H9 (cell line): ENCODE measurements around the gene ADAMTS18. TPM values are rescaled to one million over a fixed set of nuclear protein-coding genes. Genes with fewer than 3 reads are reported as not detected.
A peak's percentile ranks its signal among the peaks of the same experiment; 100 is the strongest.

ENCODE experiments used
- DNase-seq: peaks from one replicate; pipeline ENCODE4 v3.0.0-alpha.2; 2017
- H2AFZ ChIP-seq: one replicate; pipeline ENCODE4 v1.6.1; 2013; ENCODE audit warnings: mild to moderate bottlenecking, low read length, control low read depth, moderate library complexity
- H2AK5ac ChIP-seq: 2 replicates; pipeline ENCODE4 v1.6.1; 2013; ENCODE audit warnings: low read length, control low read depth, mixed read lengths; ENCODE audit not compliant: insufficient read length
- H2BK120ac ChIP-seq: one replicate; pipeline ENCODE4 v1.6.1; 2013; ENCODE audit warnings: low read depth, mild to moderate bottlenecking, low read length, control low read depth, inconsistent platforms; ENCODE audit not compliant: poor library complexity, severe bottlenecking
- H2BK12ac ChIP-seq: 2 replicates; pipeline ENCODE4 v1.6.1; 2013; ENCODE audit warnings: low read length, control low read depth, mixed read lengths, low read depth; ENCODE audit not compliant: insufficient read length
- H2BK15ac ChIP-seq: 2 replicates; pipeline ENCODE4 v1.6.1; 2013; ENCODE audit warnings: low read depth, low read length, control low read depth
- H2BK20ac ChIP-seq: one replicate; pipeline ENCODE4 v1.6.1; 2013; ENCODE audit warnings: low read depth, mild to moderate bottlenecking, low read length, control low read depth, inconsistent platforms; ENCODE audit not compliant: poor library complexity, severe bottlenecking
- H2BK5ac ChIP-seq: 2 replicates; pipeline ENCODE4 v1.6.1; 2013; ENCODE audit warnings: low read length, control low read depth, mixed read lengths; ENCODE audit not compliant: insufficient read length
- H3K14ac ChIP-seq: 2 replicates; pipeline ENCODE4 v1.6.1; 2013; ENCODE audit warnings: low read length, control low read depth; ENCODE audit not compliant: insufficient read depth
- H3K18ac ChIP-seq: 2 replicates; pipeline ENCODE4 v1.6.1; 2013; ENCODE audit warnings: low read depth, mild to moderate bottlenecking, mixed read lengths, low read length, control low read depth; ENCODE audit not compliant: insufficient read length
- H3K23ac ChIP-seq: 2 replicates; pipeline ENCODE4 v1.6.1; 2013; ENCODE audit warnings: low read length, control low read depth, mixed read lengths, low read depth; ENCODE audit not compliant: insufficient read length
- H3K23me2 ChIP-seq: 2 replicates; pipeline ENCODE4 v1.6.1; 2013; ENCODE audit warnings: low read depth, mild to moderate bottlenecking, mixed read lengths, low read length, control low read depth; ENCODE audit not compliant: insufficient read length, poor library complexity, severe bottlenecking
- H3K27ac ChIP-seq: 2 replicates; pipeline ENCODE4 v1.5.1; 2013; ENCODE audit warnings: low read length, control low read depth, mixed read lengths, low read depth; ENCODE audit not compliant: insufficient read length
- H3K27me3 ChIP-seq: 2 replicates; pipeline ENCODE4 v1.6.1; 2013; ENCODE audit warnings: low read length, control low read depth, inconsistent platforms; ENCODE audit not compliant: insufficient read depth
- H3K4ac ChIP-seq: 2 replicates; pipeline ENCODE4 v1.6.1; 2013; ENCODE audit warnings: low read depth, mild to moderate bottlenecking, control low read depth, inconsistent platforms, low read length, moderate library complexity
- H3K4me1 ChIP-seq: 2 replicates; pipeline ENCODE4 v1.6.1; 2013; ENCODE audit warnings: low read length, control low read depth, inconsistent platforms; ENCODE audit not compliant: insufficient read depth
- H3K4me2 ChIP-seq: 2 replicates; pipeline ENCODE4 v1.6.1; 2013; ENCODE audit warnings: low read length, control low read depth, mixed read lengths; ENCODE audit not compliant: insufficient read length, insufficient read depth
- H3K56ac ChIP-seq: 2 replicates; pipeline ENCODE4 v1.6.1; 2013; ENCODE audit warnings: low read depth, mild to moderate bottlenecking, mixed read lengths, low read length, control low read depth; ENCODE audit not compliant: insufficient read length
- H3K79me1 ChIP-seq: 2 replicates; pipeline ENCODE4 v1.6.1; 2013; ENCODE audit warnings: low read depth, mild to moderate bottlenecking, moderate library complexity, low read length, control low read depth, inconsistent platforms; ENCODE audit not compliant: insufficient read depth, poor library complexity, severe bottlenecking
- H3K79me2 ChIP-seq: 2 replicates; pipeline ENCODE4 v1.6.1; 2013; ENCODE audit warnings: low read length, control low read depth, inconsistent platforms; ENCODE audit not compliant: insufficient read depth
- H3K9ac ChIP-seq: 2 replicates; pipeline ENCODE4 v1.6.1; 2013; ENCODE audit warnings: low read length, control low read depth, mixed read lengths; ENCODE audit not compliant: insufficient read length; ENCODE audit errors: extremely low read depth
- H3K9me3 ChIP-seq: one replicate; pipeline ENCODE4 v1.6.1; 2013; ENCODE audit warnings: low read depth, low read length, inconsistent platforms; ENCODE audit not compliant: control insufficient read depth
- H3T11ph ChIP-seq: one replicate; pipeline ENCODE4 v1.6.1; 2013; ENCODE audit warnings: mild to moderate bottlenecking, low read length, control low read depth, inconsistent platforms
- H4K20me1 ChIP-seq: one replicate; pipeline ENCODE4 v1.6.1; 2013; ENCODE audit not compliant: control insufficient read depth, insufficient read length, insufficient read depth
- H4K5ac ChIP-seq: 2 replicates; pipeline ENCODE4 v1.6.1; 2013; ENCODE audit warnings: low read depth, mild to moderate bottlenecking, mixed read lengths, low read length, control low read depth; ENCODE audit not compliant: insufficient read length
- H4K8ac ChIP-seq: replicated peaks from 2 replicates; pipeline ENCODE4 v1.6.1; 2013; ENCODE audit warnings: low read length, control low read depth, mixed read lengths, low read depth; ENCODE audit not compliant: insufficient read length
- H4K91ac ChIP-seq: 2 replicates; pipeline ENCODE4 v1.6.1; 2013; ENCODE audit warnings: low read depth, mild to moderate bottlenecking, moderate library complexity, mixed read lengths, low read length, control low read depth; ENCODE audit not compliant: insufficient read length
- H3K27ac Mint-ChIP-seq, 3 experiments: 2 replicates in 2 of 3; 3 replicates in 1 of 3; pipeline ENCODE4 v1.8.0; 2020 to 2021; ENCODE audit warnings: mixed read lengths in 3 of 3, mild to moderate bottlenecking in 1 of 3, moderate library complexity in 1 of 3
- H3K27me3 Mint-ChIP-seq: 2 replicates; pipeline ENCODE4 v1.8.0; 2021; ENCODE audit warnings: low read depth, mild to moderate bottlenecking, moderate library complexity, mixed read lengths
- H3K36me3 Mint-ChIP-seq, 3 experiments: 2 replicates in 2 of 3; 3 replicates in 1 of 3; pipeline ENCODE4 v1.8.0; 2020 to 2021; ENCODE audit warnings: low read depth in 3 of 3, mixed read lengths in 3 of 3; ENCODE audit not compliant: insufficient read depth in 1 of 3
- H3K4me1 Mint-ChIP-seq, 2 experiments: 2 replicates each; pipeline ENCODE4 v1.8.0; 2020; ENCODE audit warnings: mixed read lengths in 2 of 2
- H3K4me3 Mint-ChIP-seq, 2 experiments: 2 replicates in 1 of 2; 3 replicates in 1 of 2; pipeline ENCODE4 v1.8.0; 2020 to 2021; ENCODE audit warnings: mild to moderate bottlenecking in 2 of 2, mixed read lengths in 2 of 2, moderate library complexity in 1 of 2
- H3K9me3 Mint-ChIP-seq, 2 experiments: 2 replicates in 1 of 2; 3 replicates in 1 of 2; pipeline ENCODE4 v1.8.0; 2020; ENCODE audit warnings: mild to moderate bottlenecking in 2 of 2, mixed read lengths in 2 of 2, moderate library complexity in 1 of 2
- CTCF ChIP-seq: fragments of 200-600 bp; sonication (generic); conservative IDR thresholded peaks from 3 replicates; pipeline ENCODE4 v1.8.0; 2021; ENCODE audit warnings: antibody characterized with exemption, mild to moderate bottlenecking
- WGBS: extraction: QIAGEN DNeasy Blood & Tissue Kit; methylation state at CpG from one replicate; pipeline ENCODE4 v1.1.7; 2013; ENCODE audit warnings: missing lambda C conversion rate, low lambda C conversion rate, mixed read lengths; ENCODE audit not compliant: insufficient read length; ENCODE audit errors: extremely low coverage; 5-methylcytosine and 5-hydroxymethylcytosine counted together
- total RNA-seq: library from RNA; stranded (reverse); gene quantifications from 2 replicates; pipeline ENCODE4 v1.2.1, GENCODE V29; 2021

The ADAMTS18 gene
- total RNA-seq, 1 experiment from 2014 or later = 0.07 TPM

GRCh38 chr16:77434022-77434529, 758 bp downstream of the ADAMTS18 start:
- Histone ChIP-seq H3K9ac (no peak overlapping the region), H3K23me2 (peaks cover 10% of the 10 kb centered on the region), H3K79me2 (no peaks in the 10 kb centered on the region), H3K4me2 (peak overlapping the region; percentile 45), H3K9me3 (no peaks in the 10 kb centered on the region), H4K91ac (no peak overlapping the region), H2BK120ac (no peak overlapping the region), H4K8ac (no peak overlapping the region), H3T11ph (no peak overlapping the region), H2AK5ac (no peak overlapping the region), H3K56ac (no peak overlapping the region), H2BK12ac (no peak overlapping the region), H3K14ac (no peak overlapping the region), H2BK5ac (no peak overlapping the region), H3K27ac (no peak overlapping the region), H3K4ac (no peak overlapping the region), H2BK20ac (no peak overlapping the region), H4K5ac (no peak overlapping the region), H3K18ac (no peak overlapping the region), H2AFZ (no peak overlapping the region), H3K4me1 (0 out of 2 replicates have a peak, but pooled peaks cover 5% of the 10 kb centered on the region), H4K20me1 (no peaks in the 10 kb centered on the region), H3K79me1 (no peaks in the 10 kb centered on the region), H3K23ac (no peak overlapping the region), H2BK15ac (no peak overlapping the region), H3K27me3 (peaks cover 16% of the 10 kb centered on the region; the same call in 1 of the 2 replicates)
- no peak for TF ChIP-seq CTCF
- WGBS = no CpG with 5 or more reads among the region's 17 CpGs
- peaks cover 75% of the 10 kb centered on the region for H3K27me3 Mint-ChIP-seq
- no peaks in the 10 kb centered on the region for H3K9me3 Mint-ChIP-seq
- H3K36me3 Mint-ChIP-seq = no peaks in the 10 kb centered on the region
- peak overlapping the region; percentile 56 to 82 for H3K4me3 Mint-ChIP-seq
- no peak for DNase-seq
- H3K27ac Mint-ChIP-seq = no peak overlapping the region
- H3K4me1 Mint-ChIP-seq = peaks cover 13 to 14% of the 10 kb centered on the region in 2 experiments
